Fibroblast of skin of right biceps (primary cell): ENCODE results near the gene CPTP.
"Not testable (repeated sequence)": the region's sequence is repeated elsewhere in the genome, so short reads cannot be mapped to it uniquely, and the experiment has no call there.

Experiments used
- DNase-seq: peaks from one replicate; pipeline ENCODE4 v3.0.0-alpha.2; 2013

CPTP gene

GRCh38 chr1:1352786-1353388 lies 28.3 kb downstream of the CPTP start:
- no peak for DNase-seq

GRCh38 chr1:1353389-1354151 lies 29.0 kb downstream of the CPTP start:
- no peak for DNase-seq

- DNase-seq = no peak
Observed at GRCh38 chr1:1354271-1355247, 30.0 kb downstream of the CPTP start.

- peak; percentile 47 for DNase-seq
Observed at GRCh38 chr1:1355416-1355815, 30.8 kb downstream of the CPTP start.

GRCh38 chr1:1356166-1356795 lies 31.7 kb downstream of the CPTP start:
- DNase-seq = no peak

GRCh38 chr1:1356796-1357401 lies 32.3 kb downstream of the CPTP start:
- no peak for DNase-seq

GRCh38 chr1:1357871-1358432 lies 33.4 kb downstream of the CPTP start:
- DNase-seq = no peak

- peak; percentile 94 for DNase-seq
Observed at GRCh38 chr1:1358433-1359271, 34.0 kb downstream of the CPTP start, which contains the start of gene MXRA8. MXRA8 (minus strand) TSS chr1:1358555; CDS start chr1:1358504, 51 bp downstream.

GRCh38 chr1:1359308-1359663 lies 34.7 kb downstream of the CPTP start:
- peak; percentile 79 for DNase-seq

GRCh38 chr1:1359664-1360468 lies 35.3 kb downstream of the CPTP start:
- DNase-seq = peak; percentile 83

- DNase-seq = peak; percentile 95
Observed at GRCh38 chr1:1360506-1361169, 36.0 kb downstream of the CPTP start.

GRCh38 chr1:1361233-1361981 lies 36.8 kb downstream of the CPTP start:
- no peak for DNase-seq

GRCh38 chr1:1361982-1362423 lies 37.4 kb downstream of the CPTP start:
- DNase-seq = peak; percentile 83

- DNase-seq = no peak
Observed at GRCh38 chr1:1364266-1364665, 39.7 kb downstream of the CPTP start.

GRCh38 chr1:1365875-1366698 lies 41.5 kb downstream of the CPTP start:
- DNase-seq = no peak

- no peak for DNase-seq
Observed at GRCh38 chr1:1366699-1367066, 42.1 kb downstream of the CPTP start.

- DNase-seq = no peak
Observed at GRCh38 chr1:1367315-1367714, 42.7 kb downstream of the CPTP start.

- not testable (repeated sequence) for DNase-seq
Observed at GRCh38 chr1:1370094-1370493, 45.5 kb downstream of the CPTP start.
